Cerebellar cortex (tissue), 1 donor: ENCODE results near the gene IFI30.

ENCODE experiments used
- DNase-seq: peaks from one replicate; pipeline ENCODE4 v3.0.0-alpha.2; 2015; ENCODE audit warnings: low spot score

The IFI30 gene

GRCh38 chr19:18173572-18174288 lies at the start of gene IFI30:
Gene IFI30, plus strand, starts transcription at chr19:18173813. Its CDS starts 29 bp downstream, at chr19:18173842.
- peak; percentile 60 for DNase-seq

- no peak for DNase-seq
Measured at GRCh38 chr19:18123819-18124218, 49.8 kb upstream of the IFI30 start.

- DNase-seq, result no peak
Measured at GRCh38 chr19:18126097-18126496, 47.5 kb upstream of the IFI30 start.

GRCh38 chr19:18128044-18128443 lies 45.6 kb upstream of the IFI30 start:
- no peak for DNase-seq

- DNase-seq, result no peak
Measured at GRCh38 chr19:18128805-18129204, 44.8 kb upstream of the IFI30 start.

GRCh38 chr19:18130523-18131242 lies 42.9 kb upstream of the IFI30 start:
- no peak for DNase-seq

GRCh38 chr19:18131841-18132596 lies 41.6 kb upstream of the IFI30 start:
- DNase-seq, result no peak

- no peak for DNase-seq
Measured at GRCh38 chr19:18135712-18136584, 37.7 kb upstream of the IFI30 start.

- DNase-seq, result no peak
Measured at GRCh38 chr19:18137242-18137641, 36.4 kb upstream of the IFI30 start.

GRCh38 chr19:18137657-18138339 lies 35.8 kb upstream of the IFI30 start:
- no peak for DNase-seq

GRCh38 chr19:18140473-18140872 lies 33.1 kb upstream of the IFI30 start:
- no peak for DNase-seq

GRCh38 chr19:18141031-18141430 lies 32.6 kb upstream of the IFI30 start:
- no peak for DNase-seq

- DNase-seq, result no peak
Measured at GRCh38 chr19:18143902-18144301, 29.7 kb upstream of the IFI30 start.

GRCh38 chr19:18144361-18144760 lies 29.3 kb upstream of the IFI30 start:
- DNase-seq, result no peak

GRCh38 chr19:18144906-18145305 lies 28.7 kb upstream of the IFI30 start:
- no peak for DNase-seq

- no peak for DNase-seq
Measured at GRCh38 chr19:18145391-18145999, 28.1 kb upstream of the IFI30 start.

- DNase-seq, result no peak
Measured at GRCh38 chr19:18147396-18147795, 26.2 kb upstream of the IFI30 start.

- no peak for DNase-seq
Measured at GRCh38 chr19:18149596-18149975, 24.0 kb upstream of the IFI30 start.

GRCh38 chr19:18150776-18151624 lies 22.6 kb upstream of the IFI30 start:
- peak; percentile 81 for DNase-seq

GRCh38 chr19:18152442-18152816 lies 21.2 kb upstream of the IFI30 start:
- peak; percentile 96 for DNase-seq
